Muscle layer of duodenum (tissue), 2 donors: ENCODE results near the gene CEP70.

Source experiments
- H3K27ac ChIP-seq: one replicate; pipeline ENCODE4 v1.7.0; 2013; ENCODE audit warnings: mild to moderate bottlenecking, low read length
- H3K27me3 ChIP-seq: one replicate; pipeline ENCODE4 v1.7.0; 2013; ENCODE audit warnings: low read depth, mild to moderate bottlenecking, control low read depth, low read length
- H3K36me3 ChIP-seq, 2 donors: one replicate each; pipeline ENCODE4 v1.7.0; 2013; ENCODE audit warnings: low read length in 2 of 2, control low read depth in 1 of 2, mild to moderate bottlenecking in 1 of 2; ENCODE audit not compliant: insufficient read depth in 2 of 2, control insufficient read depth in 1 of 2
- H3K4me1 ChIP-seq, 2 donors: one replicate each; pipeline ENCODE4 v1.7.0; 2013; ENCODE audit warnings: low read length in 2 of 2, mild to moderate bottlenecking in 2 of 2, control low read depth in 1 of 2, moderate library complexity in 1 of 2; ENCODE audit not compliant: insufficient read depth in 2 of 2, control insufficient read depth in 1 of 2
- H3K4me3 ChIP-seq, 2 donors: one replicate each; pipeline ENCODE4 v1.7.0; 2013; ENCODE audit warnings: low read length in 2 of 2, low read depth in 1 of 2, mild to moderate bottlenecking in 1 of 2
- H3K9me3 ChIP-seq, 2 donors: one replicate each; pipeline ENCODE4 v1.7.0; 2013; ENCODE audit warnings: low read length in 2 of 2, control low read depth in 1 of 2, mild to moderate bottlenecking in 1 of 2; ENCODE audit not compliant: control insufficient read depth in 1 of 2
- donor health status: healthy.

The CEP70 gene

GRCh38 chr3:138467931-138468330, 126.1 kb downstream of the CEP70 start:
- no peaks in the 10 kb centered on the region for H3K9me3 ChIP-seq
- no peak overlapping the region for H3K4me3 ChIP-seq
- no peaks in the 10 kb centered on the region for H3K27me3 ChIP-seq
- H3K27ac ChIP-seq, result no peak overlapping the region
- peaks cover 0 to 6% of the 10 kb centered on the region in 2 donors for H3K4me1 ChIP-seq
- H3K36me3 ChIP-seq, result no peaks in the 10 kb centered on the region

- H3K27me3 ChIP-seq, result no peaks in the 10 kb centered on the region
- H3K4me3 ChIP-seq, result no peak overlapping the region
- no peaks in the 10 kb centered on the region for H3K9me3 ChIP-seq
- H3K27ac ChIP-seq, result no peak overlapping the region
- peaks cover 0 to 6% of the 10 kb centered on the region in 2 donors for H3K4me1 ChIP-seq
- H3K36me3 ChIP-seq, result no peaks in the 10 kb centered on the region
Observed at GRCh38 chr3:138465925-138466324, 128.1 kb downstream of the CEP70 start.

- H3K4me3 ChIP-seq, result no peak overlapping the region
- no peaks in the 10 kb centered on the region for H3K27me3 ChIP-seq
- no peaks in the 10 kb centered on the region for H3K36me3 ChIP-seq
- no peak overlapping the region for H3K27ac ChIP-seq
- no peaks in the 10 kb centered on the region for H3K9me3 ChIP-seq
- H3K4me1 ChIP-seq, result peaks cover 0 to 6% of the 10 kb centered on the region in 2 donors
Observed at GRCh38 chr3:138465451-138465850, 128.6 kb downstream of the CEP70 start.

- Histone ChIP-seq H3K27me3 (no peaks in the 10 kb centered on the region), H3K4me1 (peaks cover 0 to 6% of the 10 kb centered on the region in 2 donors), H3K36me3 (no peaks in the 10 kb centered on the region), H3K9me3 (no peaks in the 10 kb centered on the region), H3K27ac (no peak overlapping the region), H3K4me3 (no peak overlapping the region)
Observed at GRCh38 chr3:138464491-138464860, 129.6 kb downstream of the CEP70 start.

- peaks cover 0 to 3% of the 10 kb centered on the region in 2 donors for H3K4me1 ChIP-seq
Observed at GRCh38 chr3:138463724-138464490, 130.2 kb downstream of the CEP70 start.

GRCh38 chr3:138461896-138462295, 132.2 kb downstream of the CEP70 start:
- H3K4me1 ChIP-seq, result peaks cover 0 to 1% of the 10 kb centered on the region in 2 donors
- no peak overlapping the region for H3K27ac ChIP-seq
- H3K36me3 ChIP-seq, result no peaks in the 10 kb centered on the region
- no peaks in the 10 kb centered on the region for H3K9me3 ChIP-seq
- H3K4me3 ChIP-seq, result no peak overlapping the region
- H3K27me3 ChIP-seq, result no peaks in the 10 kb centered on the region

More at GRCh38 chr3:138463724-138464490, 130.2 kb downstream of the CEP70 start:
- H3K36me3 ChIP-seq, result no peaks in the 10 kb centered on the region
- no peak overlapping the region for H3K4me3 ChIP-seq
- H3K27me3 ChIP-seq, result no peaks in the 10 kb centered on the region
- H3K9me3 ChIP-seq, result no peaks in the 10 kb centered on the region
- H3K27ac ChIP-seq, result no peak overlapping the region

- Histone ChIP-seq H3K4me1 (peaks cover 0 to 8% of the 10 kb centered on the region in 2 donors), H3K27ac (no peak overlapping the region), H3K36me3 (no peaks in the 10 kb centered on the region), H3K27me3 (no peaks in the 10 kb centered on the region), H3K9me3 (no peaks in the 10 kb centered on the region), H3K4me3 (no peak overlapping the region)
Observed at GRCh38 chr3:138461246-138461645, 132.8 kb downstream of the CEP70 start.

- H3K27ac ChIP-seq, result no peak overlapping the region
- no peaks in the 10 kb centered on the region for H3K36me3 ChIP-seq
- no peak overlapping the region for H3K4me3 ChIP-seq
- peaks cover 0 to 9% of the 10 kb centered on the region in 2 donors for H3K4me1 ChIP-seq
- no peaks in the 10 kb centered on the region for H3K27me3 ChIP-seq
- no peaks in the 10 kb centered on the region for H3K9me3 ChIP-seq
Observed at GRCh38 chr3:138460536-138461205, 133.4 kb downstream of the CEP70 start.

GRCh38 chr3:138459619-138460535, 134.2 kb downstream of the CEP70 start:
- no peak overlapping the region for H3K27ac ChIP-seq
- H3K27me3 ChIP-seq, result no peaks in the 10 kb centered on the region
- no peaks in the 10 kb centered on the region for H3K36me3 ChIP-seq
- H3K9me3 ChIP-seq, result no peaks in the 10 kb centered on the region
- H3K4me3 ChIP-seq, result no peak overlapping the region
- peaks cover 0 to 9% of the 10 kb centered on the region in 2 donors for H3K4me1 ChIP-seq

- Histone ChIP-seq H3K27ac (no peak overlapping the region), H3K36me3 (no peaks in the 10 kb centered on the region), H3K4me3 (no peak overlapping the region), H3K27me3 (no peaks in the 10 kb centered on the region), H3K9me3 (no peaks in the 10 kb centered on the region), H3K4me1 (peaks cover 0 to 9% of the 10 kb centered on the region in 2 donors)
Observed at GRCh38 chr3:138458774-138459499, 135.1 kb downstream of the CEP70 start.
